Transverse colon (tissue), 4 donors: ENCODE measurements around the gene ZBTB43. TPM values are rescaled to one million over a fixed set of nuclear protein-coding genes. Genes with fewer than 3 reads are reported as not detected.

Source experiments
- DNase-seq: peaks from one replicate; pipeline ENCODE4 v3.0.0-alpha.2; 2019
- H3K27ac ChIP-seq, 4 donors: fragments of 200-600 bp; sonication (generic); 2 replicates each; pipeline ENCODE4 v1.5.1; 2016 to 2018; ENCODE audit warnings: inconsistent platforms in 4 of 4
- H3K27me3 ChIP-seq: fragments of 200-600 bp; sonication (generic); 2 replicates; pipeline ENCODE4 v1.5.1; 2017; ENCODE audit warnings: inconsistent platforms
- H3K36me3 ChIP-seq, 4 donors: fragments of 200-600 bp; sonication (generic); 2 replicates each; pipeline ENCODE4 v1.5.1; 2017 to 2019; ENCODE audit warnings: inconsistent platforms in 4 of 4
- H3K4me1 ChIP-seq, 4 donors: fragments of 200-600 bp; sonication (generic); 2 replicates each; pipeline ENCODE4 v1.5.1; 2017 to 2020; ENCODE audit warnings: inconsistent platforms in 4 of 4
- H3K4me3 ChIP-seq, 4 donors: fragments of 200-600 bp; sonication (generic); 1 replicate in 1 of 4; 2 replicates in 3 of 4; pipeline versions ENCODE4 v1.5.1 to v1.6.1; 2017 to 2019; ENCODE audit warnings: inconsistent platforms in 4 of 4
- H3K9me3 ChIP-seq, 2 donors: fragments of 200-600 bp; sonication (generic); 2 replicates each; pipeline ENCODE4 v1.5.1; 2017 to 2019; ENCODE audit warnings: inconsistent platforms in 2 of 2
- EP300 ChIP-seq: sonication (generic); formaldehyde crosslinking; IDR thresholded peaks from one replicate; pipeline ENCODE4 v1.6.1; 2017; ENCODE audit warnings: antibody characterized with exemption, low read depth
- POLR2A ChIP-seq: fragments of 450-650 bp; IDR thresholded peaks from one replicate; pipeline ENCODE4 v1.6.1; 2016; ENCODE audit warnings: antibody characterized with exemption, mild to moderate bottlenecking, moderate library complexity
- POLR2AphosphoS5 ChIP-seq, 3 donors: sonication (generic); formaldehyde crosslinking; IDR thresholded peaks; one replicate each; pipeline ENCODE4 v1.6.1; 2016; ENCODE audit warnings: antibody characterized with exemption in 3 of 3
- WGBS, 2 donors: methylation state at CpG; one replicate each; pipeline ENCODE4 v1.1.5; 2018; ENCODE audit warnings: low coverage in 1 of 2; 5-methylcytosine and 5-hydroxymethylcytosine counted together
- in situ Hi-C, 4 donors: fragments of 200-750 bp; cut with MboI; loops; one replicate each; pipeline versions ENCODE4 v1.15.0 to v1.15.1; 2017; ENCODE audit warnings: low sequenced_read_pairs in 3 of 4, low pct_ligation_motif_present in 1 of 4, low pct_unique_long_range_greater_than_20kb in 1 of 4
- intact Hi-C: fragments of 100-400 bp; cut with DNase I; formaldehyde crosslinking; loops from one replicate; pipeline ENCODE4 v1.15.1; 2023; ENCODE audit warnings: low total_unique reads
- total RNA-seq, 4 donors: library from RNA; depleted of rRNA; stranded (reverse); fragments of >200 nt; gene quantifications; one replicate each; pipeline ENCODE4 v1.1.0, GENCODE V29; 2016
- TF ChIP-seq, protein P1 (sequence below), 5 experiments: fragments of 200-600 bp in 3 of 5; fragments of 450-650 bp in 2 of 5; sonication (generic) in 3 of 5; IDR thresholded peaks; 1 replicate in 2 of 5; 2 replicates in 3 of 5; pipeline ENCODE4 v1.5.1; 2016 to 2017; ENCODE audit warnings: antibody characterized with exemption in 5 of 5, inconsistent platforms in 3 of 5, mild to moderate bottlenecking in 2 of 5, moderate library complexity in 1 of 5

ZBTB43 gene
- total RNA-seq, 4 donors from 2014 or later, result 5.0 to 19.5 (median 16.6) TPM

DNA sequence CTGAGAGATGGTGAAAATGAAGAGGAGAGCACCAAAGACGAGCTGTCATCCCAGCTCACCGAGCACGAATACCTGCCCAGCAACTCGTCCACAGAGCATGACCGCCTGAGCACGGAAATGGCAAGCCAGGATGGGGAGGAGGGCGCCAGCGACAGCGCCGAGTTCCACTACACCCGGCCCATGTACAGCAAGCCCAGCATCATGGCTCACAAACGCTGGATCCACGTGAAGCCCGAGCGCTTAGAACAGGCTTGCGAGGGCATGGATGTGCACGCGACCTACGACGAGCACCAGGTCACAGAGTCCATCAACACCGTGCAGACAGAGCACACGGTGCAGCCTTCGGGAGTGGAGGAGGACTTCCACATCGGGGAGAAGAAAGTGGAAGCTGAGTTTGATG is 28.2 kb downstream of the ZBTB43 start:
- no peak for DNase-seq
- no peak overlapping the region for H3K27ac ChIP-seq
- H3K9me3 ChIP-seq, result no peaks in the 10 kb centered on the region
- no peak overlapping the region for H3K4me3 ChIP-seq
- 98 to 100% methylated on average over 1 to 24 of the region's 24 CpGs for WGBS, 2 donors
- H3K27me3 ChIP-seq, result no peaks in the 10 kb centered on the region
- H3K36me3 ChIP-seq, result peaks cover 0 to 14% (median 11%) of the 10 kb centered on the region in 4 donors
- peaks cover 0 to under 1% (median 0%) of the 10 kb centered on the region in 4 donors for H3K4me1 ChIP-seq
- in situ Hi-C loops, result no loop called here
- TF ChIP-seq EP300 (no peak), POLR2A (no peak), POLR2AphosphoS5 (IDR thresholded peaks at IDR 0.05) (no peak)
- TF ChIP-seq, protein P1, sequence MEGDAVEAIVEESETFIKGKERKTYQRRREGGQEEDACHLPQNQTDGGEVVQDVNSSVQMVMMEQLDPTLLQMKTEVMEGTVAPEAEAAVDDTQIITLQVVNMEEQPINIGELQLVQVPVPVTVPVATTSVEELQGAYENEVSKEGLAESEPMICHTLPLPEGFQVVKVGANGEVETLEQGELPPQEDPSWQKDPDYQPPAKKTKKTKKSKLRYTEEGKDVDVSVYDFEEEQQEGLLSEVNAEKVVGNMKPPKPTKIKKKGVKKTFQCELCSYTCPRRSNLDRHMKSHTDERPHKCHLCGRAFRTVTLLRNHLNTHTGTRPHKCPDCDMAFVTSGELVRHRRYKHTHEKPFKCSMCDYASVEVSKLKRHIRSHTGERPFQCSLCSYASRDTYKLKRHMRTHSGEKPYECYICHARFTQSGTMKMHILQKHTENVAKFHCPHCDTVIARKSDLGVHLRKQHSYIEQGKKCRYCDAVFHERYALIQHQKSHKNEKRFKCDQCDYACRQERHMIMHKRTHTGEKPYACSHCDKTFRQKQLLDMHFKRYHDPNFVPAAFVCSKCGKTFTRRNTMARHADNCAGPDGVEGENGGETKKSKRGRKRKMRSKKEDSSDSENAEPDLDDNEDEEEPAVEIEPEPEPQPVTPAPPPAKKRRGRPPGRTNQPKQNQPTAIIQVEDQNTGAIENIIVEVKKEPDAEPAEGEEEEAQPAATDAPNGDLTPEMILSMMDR (IDR thresholded peaks at IDR 0.05), result no peak
- intact Hi-C loops, result no loop called here

DNA sequence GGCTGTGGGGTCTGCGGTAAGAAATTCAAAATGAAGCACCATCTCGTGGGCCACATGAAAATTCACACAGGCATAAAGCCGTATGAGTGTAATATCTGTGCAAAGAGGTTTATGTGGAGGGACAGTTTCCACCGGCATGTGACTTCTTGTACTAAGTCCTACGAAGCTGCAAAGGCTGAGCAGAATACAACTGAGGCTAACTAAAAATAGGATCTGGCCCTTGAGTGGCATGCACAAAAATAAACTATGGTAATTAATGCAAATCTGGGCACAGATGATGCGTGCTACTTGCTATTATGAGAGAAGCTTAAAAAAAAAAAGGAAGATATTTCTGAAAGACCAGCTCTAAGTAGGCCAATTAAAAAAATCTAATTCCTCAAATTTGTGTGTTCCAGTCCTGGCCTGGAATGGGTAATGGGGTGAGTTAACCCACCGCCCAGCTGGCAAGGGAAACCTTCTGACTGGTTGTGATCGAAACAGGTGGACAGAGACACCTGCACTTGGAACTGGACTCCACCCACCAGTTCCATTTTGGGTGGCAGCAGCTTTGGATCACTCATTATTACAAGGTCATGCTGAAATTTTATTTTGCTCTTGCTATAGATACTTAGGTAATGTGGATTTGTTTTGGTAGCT is 29.0 kb downstream of the ZBTB43 start:
- DNase-seq, result no peak
- intact Hi-C loops, result no loop called here
- no peaks in the 10 kb centered on the region for H3K9me3 ChIP-seq
- no peaks in the 10 kb centered on the region for H3K27me3 ChIP-seq
- WGBS, 2 donors, result 84 to 90% methylated on average over 4 to 8 of the region's 8 CpGs
- peaks cover 0 to 3% (median 1%) of the 10 kb centered on the region in 4 donors for H3K4me1 ChIP-seq
- in situ Hi-C loops, result no loop called here
- H3K36me3 ChIP-seq, result peaks cover 0 to 14% (median 11%) of the 10 kb centered on the region in 4 donors
- no peak for TF ChIP-seq POLR2A
- no peak overlapping the region for H3K4me3 ChIP-seq
- H3K27ac ChIP-seq, result no peak overlapping the region

DNA sequence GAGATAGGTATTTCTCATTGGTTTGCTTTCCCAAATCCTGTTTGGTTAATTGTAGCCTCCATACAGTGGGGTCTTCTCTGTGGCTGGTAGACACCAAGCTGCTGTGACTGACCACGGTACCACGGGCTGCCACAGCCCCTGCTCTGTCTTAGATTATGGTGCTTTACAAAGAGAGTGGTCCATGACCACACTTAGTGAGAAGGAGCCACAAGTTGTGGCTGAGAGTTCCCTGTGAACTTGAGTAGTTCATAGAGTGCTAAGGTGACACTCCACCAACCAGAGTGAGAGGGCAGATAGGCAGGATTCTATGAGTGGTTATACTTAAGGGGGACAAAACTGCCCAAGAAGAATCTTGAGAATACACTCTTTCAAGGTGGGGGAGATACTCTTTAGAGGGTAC is 29.8 kb downstream of the ZBTB43 start:
- no peak overlapping the region for H3K4me3 ChIP-seq
- in situ Hi-C loops, result no loop called here

DNA sequence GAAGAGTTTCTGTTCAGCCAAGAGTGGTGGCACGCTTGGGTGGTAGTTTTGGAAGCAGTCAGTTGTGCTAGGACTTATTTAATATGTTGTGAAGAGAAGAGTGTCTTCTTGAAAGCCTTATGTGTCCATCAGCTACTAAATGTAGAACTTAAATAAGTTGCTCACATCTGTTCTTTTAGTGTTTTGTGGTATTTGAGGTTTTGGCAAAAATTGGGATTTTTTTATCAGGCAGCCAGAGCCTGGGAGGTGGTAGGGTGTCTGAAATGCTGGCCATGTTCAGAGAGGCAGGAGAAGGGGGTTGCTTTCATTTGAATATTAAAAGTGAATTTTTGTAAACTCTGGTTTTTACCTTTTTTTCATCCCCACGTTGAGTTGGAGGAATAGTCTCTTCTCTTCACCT is 31.4 kb downstream of the ZBTB43 start:
- TF ChIP-seq POLR2A, result no peak
- TF ChIP-seq POLR2AphosphoS5 (IDR thresholded peaks at IDR 0.05), result no peak
- TF ChIP-seq, protein P1 (IDR thresholded peaks at IDR 0.05), result no peak
- no peak for TF ChIP-seq EP300
- Histone ChIP-seq H3K27me3 (no peaks in the 10 kb centered on the region), H3K27ac (no peak overlapping the region), H3K36me3 (peaks cover 0 to 14% (median 11%) of the 10 kb centered on the region in 4 donors), H3K4me3 (no peak overlapping the region), H3K9me3 (no peaks in the 10 kb centered on the region), H3K4me1 (peaks cover 0 to 3% (median 1%) of the 10 kb centered on the region in 4 donors)
- WGBS, 2 donors, result 84% methylated on average over 2 of the region's 2 CpGs
- in situ Hi-C loops, result no loop called here
- no peak for DNase-seq
- intact Hi-C loops, result no loop called here

More for the DNA sequence above, 29.8 kb downstream of the ZBTB43 start:
- DNase-seq, result no peak
- Histone ChIP-seq H3K9me3 (no peaks in the 10 kb centered on the region), H3K36me3 (peaks cover 0 to 14% (median 11%) of the 10 kb centered on the region in 4 donors), H3K4me1 (peaks cover 0 to 3% (median 1%) of the 10 kb centered on the region in 4 donors), H3K27ac (no peak overlapping the region), H3K27me3 (no peaks in the 10 kb centered on the region)
- WGBS, 2 donors, result 96 to 100% methylated on average over 2 of the region's 2 CpGs
- intact Hi-C loops, result no loop called here
- TF ChIP-seq EP300 (no peak), POLR2A (no peak), POLR2AphosphoS5 (IDR thresholded peaks at IDR 0.05) (no peak)
- TF ChIP-seq, protein P1 (IDR thresholded peaks at IDR 0.05), result no peak
